Natural killer cell (primary cell): ENCODE data around the gene VKORC1. TPM values are rescaled to one million over a fixed set of nuclear protein-coding genes. Genes with fewer than 3 reads are reported as not detected.

Experiments used
- ATAC-seq, 3 donors: fragments of 150-1000 bp in 2 of 3; fragments of 200-7000 bp in 1 of 3; cut with Tn5 transposase; 1 replicate in 1 of 3; 2 replicates in 2 of 3; pipeline ENCODE4 v1.10.0; 2021; ENCODE audit warnings: mild to moderate bottlenecking in 2 of 3, moderate library complexity in 2 of 3
- DNase-seq, 2 donors: peaks; one replicate each; pipeline versions ENCODE4 v3.0.0 to v3.0.0-alpha.2; 2013 to 2021; ENCODE audit warnings: mixed read lengths in 1 of 2
- H3K27ac ChIP-seq: one replicate; pipeline ENCODE4 v1.5.1; 2013; ENCODE audit warnings: mild to moderate bottlenecking, low read length
- H3K27me3 ChIP-seq: one replicate; pipeline ENCODE4 v1.6.1; 2013; ENCODE audit warnings: low read length; ENCODE audit not compliant: control insufficient read depth, insufficient read depth
- H3K36me3 ChIP-seq: one replicate; pipeline ENCODE4 v1.6.1; 2013; ENCODE audit warnings: low read length; ENCODE audit not compliant: control insufficient read depth, insufficient read depth
- H3K4me1 ChIP-seq: one replicate; pipeline ENCODE4 v1.6.1; 2013; ENCODE audit warnings: low read length; ENCODE audit not compliant: control insufficient read depth, insufficient read depth
- H3K4me3 ChIP-seq: one replicate; pipeline ENCODE4 v1.5.1; 2013; ENCODE audit warnings: low read length
- H3K9me3 ChIP-seq: one replicate; pipeline ENCODE4 v1.6.1; 2013; ENCODE audit warnings: low read length; ENCODE audit not compliant: control insufficient read depth, insufficient read depth
- H3K27ac Mint-ChIP-seq, 2 donors: one replicate each; pipeline ENCODE4 v1.8.0; 2022; ENCODE audit warnings: mild to moderate bottlenecking in 2 of 2, mixed read lengths in 2 of 2, moderate library complexity in 1 of 2
- H3K27me3 Mint-ChIP-seq, 2 donors: one replicate each; pipeline ENCODE4 v1.8.0; 2022; ENCODE audit warnings: low read depth in 2 of 2, mixed read lengths in 2 of 2
- H3K36me3 Mint-ChIP-seq: one replicate; pipeline ENCODE4 v1.8.0; 2022; ENCODE audit warnings: mixed read lengths
- H3K4me1 Mint-ChIP-seq, 2 donors: one replicate each; pipeline ENCODE4 v1.8.0; 2022; ENCODE audit warnings: mixed read lengths in 2 of 2
- H3K4me3 Mint-ChIP-seq: one replicate; pipeline ENCODE4 v1.8.0; 2022; ENCODE audit warnings: mild to moderate bottlenecking, moderate library complexity, mixed read lengths
- H3K9me3 Mint-ChIP-seq, 2 donors: one replicate each; pipeline ENCODE4 v1.8.0; 2022; ENCODE audit warnings: mixed read lengths in 2 of 2
- WGBS: methylation state at CpG from one replicate; pipeline ENCODE4 v1.1.7; 2013; ENCODE audit warnings: missing lambda C conversion rate; ENCODE audit not compliant: insufficient coverage; 5-methylcytosine and 5-hydroxymethylcytosine counted together
- intact Hi-C: fragments of 100-400 bp; cut with micrococcal nuclease; formaldehyde crosslinking; loops from one replicate; pipeline ENCODE4 v1.14.2; 2022
- total RNA-seq, 4 donors: library from RNA; stranded (reverse); fragments of 120-200 nt in 1 of 4; gene quantifications; one replicate each; pipeline versions ENCODE4 v1.2.3 to v1.2.4, GENCODE V29; 2013 to 2022
- TF ChIP-seq, protein P1 (sequence below): fragments of 200-600 bp; IDR thresholded peaks from one replicate; pipeline ENCODE4 v1.8.0; 2022; ENCODE audit warnings: antibody characterized with exemption

Gene VKORC1
- total RNA-seq, 3 donors from 2014 or later (not counting 1 experiment from before 2014, with no cell fraction given): 35.9 to 42.1 (median 41.8) TPM

DNA sequence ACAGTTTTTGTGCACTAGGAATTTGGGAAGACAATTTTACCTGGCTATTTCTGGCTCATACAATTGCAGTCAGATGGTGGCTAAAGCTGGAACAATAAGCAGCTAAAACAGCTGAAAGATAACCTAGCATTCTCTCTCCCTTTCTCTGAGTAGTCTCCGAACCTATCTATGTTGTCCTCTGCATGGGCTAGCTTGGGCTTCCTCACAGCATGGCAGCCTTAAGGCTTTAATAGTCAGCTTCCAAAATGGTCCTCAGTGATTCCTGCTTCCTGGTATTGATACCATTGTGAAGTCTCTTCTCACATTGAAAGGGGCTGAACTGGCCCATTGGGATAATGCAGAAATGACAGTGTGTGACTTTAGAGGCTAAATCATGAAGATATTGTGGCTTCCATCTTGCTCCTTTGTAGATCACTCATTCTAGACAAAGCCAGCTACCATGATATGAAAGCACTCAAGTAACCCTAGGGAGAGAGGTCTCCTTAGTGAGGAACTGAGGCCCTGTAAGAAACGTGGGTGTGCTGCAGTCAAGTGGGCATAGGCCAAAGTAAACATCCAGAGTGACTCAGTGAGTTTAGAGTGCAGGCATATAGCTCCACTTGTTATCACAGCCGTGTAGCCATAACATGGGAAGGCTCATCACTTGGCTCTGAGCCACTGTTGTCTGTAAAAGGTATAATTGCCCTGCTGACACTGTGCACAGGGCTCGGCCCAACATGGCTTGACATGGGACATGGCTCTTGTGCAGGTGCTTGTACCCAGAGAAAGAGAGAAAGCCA lies 5.5 kb upstream of the VKORC1 start:
- Histone ChIP-seq H3K9me3 (no peaks in the 10 kb centered on the region), H3K36me3 (no peaks in the 10 kb centered on the region), H3K27me3 (no peaks in the 10 kb centered on the region), H3K4me1 (peaks cover 11% of the 10 kb centered on the region), H3K4me3 (no peak overlapping the region), H3K27ac (no peak overlapping the region)
- H3K36me3 Mint-ChIP-seq: no peaks in the 10 kb centered on the region
- peaks cover 10% of the 10 kb centered on the region in 2 donors for H3K4me1 Mint-ChIP-seq
- no peak overlapping the region for H3K4me3 Mint-ChIP-seq
- ATAC-seq (no peak), DNase-seq (no peak)
- 87% methylated on average over 4 of the region's 4 CpGs for WGBS
- intact Hi-C loops: no loop called here
- no peaks in the 10 kb centered on the region for H3K27me3 Mint-ChIP-seq
- no peaks in the 10 kb centered on the region for H3K9me3 Mint-ChIP-seq
- H3K27ac Mint-ChIP-seq: no peak overlapping the region
- TF ChIP-seq, protein P1, sequence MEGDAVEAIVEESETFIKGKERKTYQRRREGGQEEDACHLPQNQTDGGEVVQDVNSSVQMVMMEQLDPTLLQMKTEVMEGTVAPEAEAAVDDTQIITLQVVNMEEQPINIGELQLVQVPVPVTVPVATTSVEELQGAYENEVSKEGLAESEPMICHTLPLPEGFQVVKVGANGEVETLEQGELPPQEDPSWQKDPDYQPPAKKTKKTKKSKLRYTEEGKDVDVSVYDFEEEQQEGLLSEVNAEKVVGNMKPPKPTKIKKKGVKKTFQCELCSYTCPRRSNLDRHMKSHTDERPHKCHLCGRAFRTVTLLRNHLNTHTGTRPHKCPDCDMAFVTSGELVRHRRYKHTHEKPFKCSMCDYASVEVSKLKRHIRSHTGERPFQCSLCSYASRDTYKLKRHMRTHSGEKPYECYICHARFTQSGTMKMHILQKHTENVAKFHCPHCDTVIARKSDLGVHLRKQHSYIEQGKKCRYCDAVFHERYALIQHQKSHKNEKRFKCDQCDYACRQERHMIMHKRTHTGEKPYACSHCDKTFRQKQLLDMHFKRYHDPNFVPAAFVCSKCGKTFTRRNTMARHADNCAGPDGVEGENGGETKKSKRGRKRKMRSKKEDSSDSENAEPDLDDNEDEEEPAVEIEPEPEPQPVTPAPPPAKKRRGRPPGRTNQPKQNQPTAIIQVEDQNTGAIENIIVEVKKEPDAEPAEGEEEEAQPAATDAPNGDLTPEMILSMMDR: no peak

DNA sequence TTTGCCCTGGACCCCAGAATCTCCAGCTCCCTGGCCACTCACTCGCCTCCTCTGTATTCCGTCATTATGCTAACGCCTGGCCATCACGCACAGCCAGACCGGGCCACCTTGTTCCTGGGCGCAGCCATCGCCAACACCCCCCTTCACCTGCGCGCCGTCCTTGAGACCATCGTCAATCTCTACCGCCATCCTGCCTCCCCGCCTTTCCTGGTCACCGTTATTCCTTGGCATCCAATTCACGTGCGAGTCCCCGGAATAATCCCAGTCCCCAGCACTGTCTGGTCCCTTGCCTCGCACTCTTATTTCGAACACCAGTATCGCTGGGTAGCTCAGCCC lies 541 bp downstream of the VKORC1 start:
- 3% methylated on average over 20 of the region's 20 CpGs for WGBS
- Mint-ChIP-seq H3K4me1 (peaks cover 22 to 24% of the 10 kb centered on the region in 2 donors), H3K27ac (peak overlapping the region; percentile 84 to 90), H3K36me3 (no peaks in the 10 kb centered on the region), H3K27me3 (no peaks in the 10 kb centered on the region), H3K4me3 (peak overlapping the region; percentile 87), H3K9me3 (no peaks in the 10 kb centered on the region)
- Histone ChIP-seq H3K9me3 (no peaks in the 10 kb centered on the region), H3K36me3 (peaks cover 12% of the 10 kb centered on the region), H3K27me3 (no peaks in the 10 kb centered on the region), H3K4me3 (peak overlapping the region; percentile 87), H3K4me1 (peaks cover 26% of the 10 kb centered on the region), H3K27ac (no peak overlapping the region)
- TF ChIP-seq, protein P1: no peak
- DNase-seq (no peak), ATAC-seq (peak in 2 of 3 donors; percentile 2 to 4)
- intact Hi-C loops: loop anchor here (5.0 kb wide), 1 partner anchor 62 kb away; the partner anchor contains the start of gene STX4

DNA sequence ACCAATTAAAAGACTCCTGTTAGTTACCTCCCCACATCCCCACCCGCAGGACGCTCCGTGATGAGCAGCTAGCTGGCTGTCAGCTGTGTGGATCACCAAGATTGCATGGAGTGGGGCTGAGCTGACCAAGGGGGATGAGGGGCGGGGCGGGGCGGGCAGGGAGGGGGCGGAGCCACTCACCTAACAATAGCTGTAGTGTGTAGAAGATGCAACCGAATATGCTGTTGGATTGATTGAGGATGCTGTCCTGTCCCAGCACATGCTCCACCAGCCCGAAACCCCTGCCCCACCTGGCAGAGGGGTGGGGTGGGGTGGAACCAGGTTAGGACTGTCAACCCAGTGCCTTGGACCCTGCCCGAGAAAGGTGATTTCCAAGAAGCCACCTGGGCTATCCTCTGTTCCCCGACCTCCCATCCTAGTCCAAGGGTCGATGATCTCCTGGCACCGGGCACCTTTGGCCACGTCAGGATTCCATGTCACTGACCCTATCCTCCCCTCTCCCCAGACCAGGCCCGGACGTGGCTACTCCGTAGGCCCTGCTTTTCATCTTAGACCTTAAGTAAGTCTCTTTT lies 1.4 kb downstream of the VKORC1 start:
- no peaks in the 10 kb centered on the region for H3K27me3 Mint-ChIP-seq
- intact Hi-C loops: loop anchor here (5.0 kb wide), 1 partner anchor 61 kb away; the partner anchor contains the start of gene STX4
- Histone ChIP-seq H3K4me1 (peaks cover 26% of the 10 kb centered on the region), H3K27me3 (no peaks in the 10 kb centered on the region), H3K4me3 (no peak overlapping the region), H3K9me3 (no peaks in the 10 kb centered on the region), H3K36me3 (peaks cover 13% of the 10 kb centered on the region), H3K27ac (no peak overlapping the region)
- ATAC-seq: no peak
- H3K9me3 Mint-ChIP-seq: no peaks in the 10 kb centered on the region
- H3K27ac Mint-ChIP-seq: no peak overlapping the region
- TF ChIP-seq, protein P1: no peak
- H3K4me3 Mint-ChIP-seq: peak overlapping the region; percentile 40
- peaks cover 22 to 24% of the 10 kb centered on the region in 2 donors for H3K4me1 Mint-ChIP-seq
- no peak for DNase-seq
- H3K36me3 Mint-ChIP-seq: no peaks in the 10 kb centered on the region
- WGBS: 78% methylated on average over 15 of the region's 17 CpGs
